GM12878 (cell line): ENCODE results near the gene CHMP1A. TPM values are rescaled to one million over a fixed set of nuclear protein-coding genes. Genes with fewer than 3 reads are reported as not detected.

Experiments
- ATAC-seq: fragments of 200-7000 bp; cut with Tn5 transposase; 3 replicates; pipeline ENCODE4 v1.9.1; 2020; ENCODE audit warnings: mild to moderate bottlenecking, moderate library complexity
- BruUV-seq: library from RNA; stranded (reverse); fragments of 400-500 nt; replicated peaks from 2 replicates; lab custom pipeline; 2021; lab: Mats Ljungman, UMichigan
- CTCF ChIA-PET: fragments of 300-600 bp; sonication (Branson Sonifier 250); formaldehyde crosslinking; extraction: SDS; loops from one replicate; lab custom pipeline; 2021; ENCODE audit warnings: inconsistent platforms; lab: Yijun Ruan, JAX
- POLR2A ChIA-PET: fragments of 350-600 bp; formaldehyde crosslinking; extraction: SDS; loops from one replicate; lab custom pipeline; 2021; ENCODE audit warnings: inconsistent platforms; lab: Charles Lee
- RAD21 ChIA-PET: fragments of 300-600 bp; sonication (Branson Sonifier 250); formaldehyde crosslinking; loops from one replicate; lab custom pipeline; 2023; ENCODE audit warnings: antibody characterized with exemption; ENCODE audit not compliant: unreplicated experiment; lab: Charles Lee
- SMC1A ChIA-PET: fragments of 300-600 bp; sonication (Branson Sonifier 250); formaldehyde crosslinking; loops from one replicate; lab custom pipeline; 2023; ENCODE audit not compliant: unreplicated experiment, uncharacterized antibody; lab: Charles Lee
- DNase-seq: peaks from one replicate; pipeline ENCODE4 v3.0.0-alpha.2; 2011; ENCODE audit warnings: low read depth, low spot score
- FAIRE-seq: peaks from 3 replicates; lab custom pipeline; 2011; peaks lifted over from hg19 to GRCh38; lab: Jason Lieb, UNC
- H2AFZ ChIP-seq: 2 replicates; pipeline ENCODE4 v1.6.0; 2011; ENCODE audit warnings: low read depth, low read length, control low read depth; ENCODE audit not compliant: control insufficient read depth
- H3K27ac ChIP-seq: 2 replicates; pipeline ENCODE4 v1.5.1; 2011; ENCODE audit warnings: control low read depth; ENCODE audit not compliant: control insufficient read depth, insufficient read depth
- H3K27me3 ChIP-seq, 2 experiments: replicated peaks in 1 of 2; 2 replicates each; pipeline versions ENCODE4 v1.6.0 to v1.6.1; 2011; ENCODE audit warnings: low read length in 1 of 2; ENCODE audit not compliant: control insufficient read depth in 2 of 2, insufficient read depth in 2 of 2
- H3K36me3 ChIP-seq, 2 experiments: 2 replicates each; pipeline ENCODE4 v1.5.1; 2011; ENCODE audit warnings: low read length in 1 of 2; ENCODE audit not compliant: control insufficient read depth in 2 of 2, insufficient read depth in 2 of 2
- H3K4me1 ChIP-seq: 2 replicates; pipeline ENCODE4 v1.6.1; 2011; ENCODE audit warnings: mild to moderate bottlenecking, low read length, moderate library complexity, mixed read lengths; ENCODE audit not compliant: control insufficient read depth, insufficient read depth
- H3K4me2 ChIP-seq: 2 replicates; pipeline ENCODE4 v1.6.0; 2011; ENCODE audit warnings: control low read depth; ENCODE audit not compliant: control insufficient read depth, insufficient read depth
- H3K4me3 ChIP-seq: fragments of 200-600 bp; sonication (generic); 2 replicates; pipeline ENCODE4 v1.5.1; 2016
- H3K79me2 ChIP-seq: 2 replicates; pipeline ENCODE4 v1.6.0; 2011; ENCODE audit warnings: low read length; ENCODE audit not compliant: control insufficient read depth, insufficient read depth
- H3K9ac ChIP-seq: 2 replicates; pipeline ENCODE4 v1.8.0; 2011; ENCODE audit warnings: low read length, control low read depth, mixed read lengths; ENCODE audit not compliant: control insufficient read depth, insufficient read depth
- H3K9me3 ChIP-seq: replicated peaks from 3 replicates; pipeline ENCODE4 v1.5.1; 2011; ENCODE audit warnings: mild to moderate bottlenecking, low read length; ENCODE audit not compliant: control insufficient read depth, insufficient read depth
- H4K20me1 ChIP-seq: 2 replicates; pipeline ENCODE4 v1.6.0; 2011; ENCODE audit not compliant: control insufficient read depth, insufficient read depth
- EGR1 ChIP-seq, 2 experiments: IDR thresholded peaks; 1 replicate in 1 of 2; 2 replicates in 1 of 2; pipeline ENCODE4 v1.6.1; 2011 to 2012; ENCODE audit warnings: low read depth in 2 of 2, low read length in 2 of 2, borderline replicate concordance in 1 of 2, mild to moderate bottlenecking in 1 of 2, moderate library complexity in 1 of 2
- ETV6 ChIP-seq, 2 experiments: fragments of 450-650 bp in 1 of 2; IDR thresholded peaks in 1 of 2; conservative IDR thresholded peaks in 1 of 2; 2 replicates each; pipeline ENCODE4 v1.6.1; 2014; ENCODE audit warnings: antibody characterized with exemption in 1 of 2, borderline replicate concordance in 1 of 2, low read depth in 1 of 2, mild to moderate bottlenecking in 1 of 2, moderate library complexity in 1 of 2
- IKZF1 ChIP-seq: fragments of 450-650 bp; conservative IDR thresholded peaks from 2 replicates; pipeline ENCODE4 v1.6.1; 2017; ENCODE audit warnings: antibody characterized with exemption, mild to moderate bottlenecking
- NR2C2 ChIP-seq: IDR thresholded peaks from 2 replicates; pipeline ENCODE4 v1.6.1; 2011; ENCODE audit warnings: borderline replicate concordance, low read depth; ENCODE audit not compliant: control insufficient read depth, insufficient read length
- RAD21 ChIP-seq: IDR thresholded peaks from 2 replicates; pipeline ENCODE4 v1.6.1; 2011; ENCODE audit warnings: mild to moderate bottlenecking, low read depth, low read length, moderate library complexity; ENCODE audit not compliant: insufficient read depth
- SMC3 ChIP-seq: IDR thresholded peaks from 2 replicates; pipeline ENCODE4 v1.6.1; 2011; ENCODE audit warnings: low read length, improper control_type of control experiment, borderline replicate concordance
- WGBS: methylation state at CpG from one replicate; pipeline ENCODE4 v1.1.6; 2016; ENCODE audit warnings: low lambda C conversion rate; ENCODE audit not compliant: insufficient replicate concordance, insufficient coverage; ENCODE audit errors: missing lambda C conversion rate; 5-methylcytosine and 5-hydroxymethylcytosine counted together
- in situ Hi-C: fragments of 300-500 bp; cut with MboI; formaldehyde crosslinking; loops from 9 replicates; pipeline ENCODE4 v1.14.3; 2018; ENCODE audit warnings: mixed read lengths
- intact Hi-C: fragments of 100-400 bp; cut with micrococcal nuclease; formaldehyde crosslinking; loops from one replicate; pipeline ENCODE4 v1.14.2; 2022; ENCODE audit not compliant: unreplicated experiment
- polyA plus RNA-seq, 11 experiments: library from polyadenylated mRNA; depleted of rRNA in 4 of 11; unstranded in 6 of 11; stranded (reverse) in 5 of 11; fragments of >200 nt; fragmentation: Nextera tagmentation in 4 of 11; fragmentation: Illumina TruSeq in 1 of 11; extraction: Ambion mirVana in 4 of 11; extraction: Trizol in 1 of 11; gene quantifications; 1 replicate in 1 of 11; 2 replicates in 10 of 11; pipeline versions ENCODE4 v1.2.1 to v1.2.3, GENCODE V29; 2011 to 2016; ENCODE audit warnings: inconsistent platforms in 2 of 11, missing spikeins in 2 of 11, low read depth in 1 of 11
- total RNA-seq, 4 experiments: library from RNA; depleted of rRNA in 3 of 4; stranded (reverse); fragments of >200 nt in 3 of 4; fragmentation: Illumina TruSeq in 1 of 4; extraction: Trizol in 1 of 4; gene quantifications; 2 replicates each; pipeline versions ENCODE4 v1.2.1 to v1.2.3, GENCODE V29; 2013 to 2021
- TF ChIP-seq, protein P1 (sequence below): IDR thresholded peaks from 2 replicates; pipeline ENCODE4 v1.6.1; 2011; ENCODE audit warnings: mild to moderate bottlenecking, low read depth, low read length, moderate library complexity; ENCODE audit not compliant: insufficient replicate concordance
- TF ChIP-seq, protein P2 (sequence below), 3 experiments: IDR thresholded peaks in 2 of 3; conservative IDR thresholded peaks in 1 of 3; 2 replicates each; pipeline ENCODE4 v1.5.1; 2011; ENCODE audit warnings: low read depth in 3 of 3, low read length in 3 of 3, mild to moderate bottlenecking in 3 of 3, control low read depth in 2 of 3, moderate library complexity in 2 of 3, inconsistent platforms in 1 of 3, mixed read lengths in 1 of 3; ENCODE audit not compliant: control insufficient read depth in 2 of 3, insufficient read depth in 1 of 3; ENCODE audit errors: extremely low read depth in 1 of 3

CHMP1A gene
- total and polyA plus RNA-seq, 10 of the 15 experiments (the other 5 are each of a cell fraction or from before 2014, with no cell fraction given), result 1.0 to 86.7 (median 54.7) TPM

DNA sequence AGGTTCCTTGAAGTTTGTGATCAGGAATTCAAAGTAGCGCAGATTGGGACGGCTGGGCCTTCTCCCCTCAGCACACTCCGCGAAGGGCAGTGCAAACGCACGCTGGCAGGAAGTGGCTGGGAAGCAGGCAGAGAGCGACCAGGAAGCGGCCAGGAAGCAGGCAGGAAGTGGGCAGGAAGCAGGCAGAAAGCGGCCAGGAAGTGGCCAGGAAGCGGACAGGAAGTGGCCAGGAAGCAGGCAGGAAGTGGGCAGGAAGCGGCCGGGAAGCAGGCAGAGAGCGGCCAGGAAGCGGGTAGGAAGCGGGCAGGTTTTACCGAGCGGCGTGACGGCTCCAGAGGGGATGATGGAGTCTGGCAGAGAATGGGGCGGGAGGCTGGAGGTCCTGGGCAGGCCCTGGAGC, 40.9 kb downstream of the CHMP1A start:
- no peak overlapping the region for H2AFZ ChIP-seq
- CTCF ChIA-PET, result no interaction called here
- no peak overlapping the region for H3K4me3 ChIP-seq
- H3K4me1 ChIP-seq, result no peaks in the 10 kb centered on the region
- no peaks in the 10 kb centered on the region for H3K27me3 ChIP-seq
- H3K4me2 ChIP-seq, result no peak overlapping the region
- ATAC-seq (no peak), DNase-seq (no peak), FAIRE-seq (no peak)
- H3K27ac ChIP-seq, result no peak overlapping the region
- no peaks in the 10 kb centered on the region for H3K9me3 ChIP-seq
- in situ Hi-C loops, result no loop called here
- SMC1A ChIA-PET, result no interaction called here
- no peaks in the 10 kb centered on the region for H3K79me2 ChIP-seq
- TF ChIP-seq ETV6 (conservative IDR thresholded peaks at IDR 0.05 in 1 of 2, IDR thresholded peaks at IDR 0.05 in 1 of 2; ENCODE audit: borderline replicate concordance in 1 of 2, low read depth in 1 of 2), result peak in 1 of 2 experiments; percentile 94; a peak in 2 of 4 replicates
- TF ChIP-seq, protein P1, sequence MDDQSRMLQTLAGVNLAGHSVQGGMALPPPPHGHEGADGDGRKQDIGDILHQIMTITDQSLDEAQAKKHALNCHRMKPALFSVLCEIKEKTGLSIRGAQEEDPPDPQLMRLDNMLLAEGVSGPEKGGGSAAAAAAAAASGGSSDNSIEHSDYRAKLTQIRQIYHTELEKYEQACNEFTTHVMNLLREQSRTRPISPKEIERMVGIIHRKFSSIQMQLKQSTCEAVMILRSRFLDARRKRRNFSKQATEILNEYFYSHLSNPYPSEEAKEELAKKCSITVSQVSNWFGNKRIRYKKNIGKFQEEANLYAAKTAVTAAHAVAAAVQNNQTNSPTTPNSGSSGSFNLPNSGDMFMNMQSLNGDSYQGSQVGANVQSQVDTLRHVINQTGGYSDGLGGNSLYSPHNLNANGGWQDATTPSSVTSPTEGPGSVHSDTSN, result no peak
- peak; percentile 46; the same call in 1 of the 2 replicates for TF ChIP-seq IKZF1
- 0 out of 3 replicates have a peak, but pooled peaks of 1 of the 2 experiments have one; percentile 13 for TF ChIP-seq EGR1 (IDR thresholded peaks at IDR 0.05; ENCODE audit: borderline replicate concordance in 1 of 2, low read depth in 2 of 2, low read length in 2 of 2)
- TF ChIP-seq, all 136 proteins: peak for 3
- ChIA-PET POLR2A (no interaction called here), RAD21 (no interaction called here)
- no TSS peak for BruUV-seq
- H4K20me1 ChIP-seq, result no peaks in the 10 kb centered on the region
- intact Hi-C loops, result no loop called here
- no peaks in the 10 kb centered on the region for H3K36me3 ChIP-seq
- no peak overlapping the region for H3K9ac ChIP-seq
- WGBS, result 36% methylated on average over 20 of the region's 20 CpGs

DNA sequence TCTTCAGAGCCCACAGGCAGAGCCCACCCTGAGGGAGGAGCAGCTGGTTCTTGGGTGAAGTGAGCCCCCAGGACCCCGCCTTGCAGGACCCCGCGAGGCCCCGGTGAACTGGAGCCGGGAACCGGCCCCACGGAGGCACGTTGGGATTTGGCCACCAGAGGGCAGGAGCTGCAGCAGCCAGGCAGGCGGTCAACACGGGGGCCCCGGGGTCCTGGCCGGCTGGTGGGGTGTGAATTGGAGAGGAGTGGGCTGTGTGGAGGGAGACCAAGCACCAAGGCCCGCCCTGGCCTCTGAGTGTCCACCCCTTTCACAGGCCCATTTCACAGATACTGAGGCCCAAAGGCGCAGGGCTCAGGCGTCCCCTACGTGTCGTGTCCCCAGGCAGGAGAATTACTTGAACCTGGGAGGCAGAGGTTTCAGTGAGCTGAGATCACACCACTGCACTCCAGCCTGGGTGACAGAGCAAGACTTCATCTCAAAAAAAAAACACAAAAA, 41.9 kb downstream of the CHMP1A start:
- Histone ChIP-seq H3K9ac (no peak overlapping the region), H3K4me2 (no peak overlapping the region), H2AFZ (no peak overlapping the region), H3K79me2 (no peaks in the 10 kb centered on the region), H3K27ac (no peak overlapping the region), H3K4me3 (no peak overlapping the region), H4K20me1 (no peaks in the 10 kb centered on the region), H3K9me3 (no peaks in the 10 kb centered on the region), H3K36me3 (no peaks in the 10 kb centered on the region), H3K4me1 (no peaks in the 10 kb centered on the region), H3K27me3 (no peaks in the 10 kb centered on the region)
- in situ Hi-C loops, result no loop called here
- DNase-seq (no peak), ATAC-seq (peak; percentile 76), FAIRE-seq (no peak)
- TF ChIP-seq NR2C2 (no peak), SMC3 (peak; percentile 26; the same call in 1 of the 2 replicates), RAD21 (0 out of 2 replicates have a peak, but pooled peaks have one; percentile 23)
- TF ChIP-seq, protein P2, sequence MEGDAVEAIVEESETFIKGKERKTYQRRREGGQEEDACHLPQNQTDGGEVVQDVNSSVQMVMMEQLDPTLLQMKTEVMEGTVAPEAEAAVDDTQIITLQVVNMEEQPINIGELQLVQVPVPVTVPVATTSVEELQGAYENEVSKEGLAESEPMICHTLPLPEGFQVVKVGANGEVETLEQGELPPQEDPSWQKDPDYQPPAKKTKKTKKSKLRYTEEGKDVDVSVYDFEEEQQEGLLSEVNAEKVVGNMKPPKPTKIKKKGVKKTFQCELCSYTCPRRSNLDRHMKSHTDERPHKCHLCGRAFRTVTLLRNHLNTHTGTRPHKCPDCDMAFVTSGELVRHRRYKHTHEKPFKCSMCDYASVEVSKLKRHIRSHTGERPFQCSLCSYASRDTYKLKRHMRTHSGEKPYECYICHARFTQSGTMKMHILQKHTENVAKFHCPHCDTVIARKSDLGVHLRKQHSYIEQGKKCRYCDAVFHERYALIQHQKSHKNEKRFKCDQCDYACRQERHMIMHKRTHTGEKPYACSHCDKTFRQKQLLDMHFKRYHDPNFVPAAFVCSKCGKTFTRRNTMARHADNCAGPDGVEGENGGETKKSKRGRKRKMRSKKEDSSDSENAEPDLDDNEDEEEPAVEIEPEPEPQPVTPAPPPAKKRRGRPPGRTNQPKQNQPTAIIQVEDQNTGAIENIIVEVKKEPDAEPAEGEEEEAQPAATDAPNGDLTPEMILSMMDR (IDR thresholded peaks at IDR 0.05 in 2 of 3, conservative IDR thresholded peaks at IDR 0.05 in 1 of 3; ENCODE audit: control insufficient read depth in 2 of 3, extremely low read depth in 1 of 3, insufficient read depth in 1 of 3, low read depth in 3 of 3, low read length in 3 of 3), result peak; percentile 39 to 73 (median 53)
- ChIA-PET SMC1A (interaction anchor here (1.3 kb wide), 1 partner anchor 85 kb away, joined by 3 read pairs; no protein-coding TSS in a partner anchor), CTCF (interaction anchor here (1.0 to 1.7 kb wide), 4 partner anchors 17 to 250 kb away, joined by 4 to 6 read pairs (median 5); no protein-coding TSS in a partner anchor), RAD21 (no interaction called here), POLR2A (no interaction called here)
- WGBS, result 53% methylated on average over 17 of the region's 17 CpGs
- no TSS peak for BruUV-seq
- intact Hi-C loops, result no loop called here
